Left ventricle myocardium inferior (tissue), 1 donor: Measurements from ENCODE around the gene YWHAE. TPM values are rescaled to one million over a fixed set of nuclear protein-coding genes. Genes with fewer than 3 reads are reported as not detected.
"Not testable (repeated sequence)": the region's sequence is repeated elsewhere in the genome, so short reads cannot be mapped to it uniquely, and the experiment has no call there.

Source experiments
- DNase-seq: peaks from one replicate; pipeline ENCODE4 v3.0.0-alpha.2; 2020
- H3K27ac ChIP-seq: fragments of 200-600 bp; replicated peaks from 2 replicates; pipeline ENCODE4 v1.8.0; 2021
- H3K27me3 ChIP-seq: fragments of 200-600 bp; 2 replicates; pipeline ENCODE4 v1.8.0; 2021; ENCODE audit warnings: low read depth
- H3K36me3 ChIP-seq: fragments of 200-600 bp; 2 replicates; pipeline ENCODE4 v1.8.0; 2021
- H3K4me1 ChIP-seq: fragments of 200-600 bp; 2 replicates; pipeline ENCODE4 v1.8.0; 2021
- H3K4me3 ChIP-seq: fragments of 200-600 bp; 2 replicates; pipeline ENCODE4 v1.8.0; 2021; ENCODE audit warnings: mild to moderate bottlenecking, moderate library complexity
- H3K9me3 ChIP-seq: fragments of 200-600 bp; replicated peaks from 2 replicates; pipeline ENCODE4 v1.8.0; 2021
- intact Hi-C: fragments of 100-400 bp; cut with micrococcal nuclease; formaldehyde crosslinking; loops from one replicate; pipeline ENCODE4 v1.11.0; 2022
- total RNA-seq: library from RNA; stranded (reverse); fragmentation: NEBNext Ultra II Directional; extraction: Animal tissue kit (Norgen Biotek cat#: 25700); gene quantifications from one replicate; pipeline ENCODE4 v1.2.1, GENCODE V29; 2021
- TF ChIP-seq, protein P1 (sequence below): fragments of 200-600 bp; IDR thresholded peaks from 2 replicates; pipeline ENCODE4 v1.8.0; 2021; ENCODE audit warnings: antibody characterized with exemption, mild to moderate bottlenecking, borderline replicate concordance
- donor health status: DM: no; HTN: yes; CAD: no; lungs with severe emphysema.

Gene YWHAE
- total RNA-seq, 1 donor from 2014 or later: 569 TPM

DNA sequence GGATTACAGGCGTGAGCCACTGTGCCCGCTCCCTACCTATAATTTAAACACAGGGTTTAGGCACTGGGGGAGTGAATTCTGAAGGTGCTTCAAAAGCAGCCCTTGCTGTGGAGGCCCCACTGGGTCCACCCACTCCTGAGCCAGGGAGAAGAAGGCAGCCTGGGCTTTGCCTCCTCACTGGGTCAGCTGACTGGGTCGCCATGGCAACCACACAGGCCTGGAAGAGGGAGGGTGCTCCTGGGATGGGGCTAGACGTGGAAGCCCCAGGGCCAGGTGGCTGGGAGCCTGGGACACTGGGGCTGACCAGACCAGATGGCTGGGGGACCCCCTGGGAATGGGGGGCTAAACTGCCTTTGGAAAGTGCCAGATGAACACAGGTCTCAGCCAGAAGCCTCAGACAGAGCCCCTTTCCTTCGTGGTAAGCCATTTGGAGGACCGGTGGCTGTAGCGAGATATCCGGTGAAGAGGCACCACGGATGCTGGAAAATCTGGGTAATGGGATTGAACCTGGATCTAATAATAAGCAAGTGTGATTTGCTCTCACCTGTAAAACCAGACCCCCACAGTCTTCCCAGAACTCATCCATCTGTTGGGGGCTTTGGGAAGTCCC, 87.7 kb downstream of the YWHAE start:
- DNase-seq: no peak
- Histone ChIP-seq H3K36me3 (no peaks in the 10 kb centered on the region), H3K4me1 (peaks cover 10% of the 10 kb centered on the region), H3K4me3 (no peak overlapping the region), H3K27ac (no peak overlapping the region), H3K9me3 (no peaks in the 10 kb centered on the region), H3K27me3 (peaks cover 28% of the 10 kb centered on the region)
- TF ChIP-seq, protein P1, sequence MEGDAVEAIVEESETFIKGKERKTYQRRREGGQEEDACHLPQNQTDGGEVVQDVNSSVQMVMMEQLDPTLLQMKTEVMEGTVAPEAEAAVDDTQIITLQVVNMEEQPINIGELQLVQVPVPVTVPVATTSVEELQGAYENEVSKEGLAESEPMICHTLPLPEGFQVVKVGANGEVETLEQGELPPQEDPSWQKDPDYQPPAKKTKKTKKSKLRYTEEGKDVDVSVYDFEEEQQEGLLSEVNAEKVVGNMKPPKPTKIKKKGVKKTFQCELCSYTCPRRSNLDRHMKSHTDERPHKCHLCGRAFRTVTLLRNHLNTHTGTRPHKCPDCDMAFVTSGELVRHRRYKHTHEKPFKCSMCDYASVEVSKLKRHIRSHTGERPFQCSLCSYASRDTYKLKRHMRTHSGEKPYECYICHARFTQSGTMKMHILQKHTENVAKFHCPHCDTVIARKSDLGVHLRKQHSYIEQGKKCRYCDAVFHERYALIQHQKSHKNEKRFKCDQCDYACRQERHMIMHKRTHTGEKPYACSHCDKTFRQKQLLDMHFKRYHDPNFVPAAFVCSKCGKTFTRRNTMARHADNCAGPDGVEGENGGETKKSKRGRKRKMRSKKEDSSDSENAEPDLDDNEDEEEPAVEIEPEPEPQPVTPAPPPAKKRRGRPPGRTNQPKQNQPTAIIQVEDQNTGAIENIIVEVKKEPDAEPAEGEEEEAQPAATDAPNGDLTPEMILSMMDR: no peak
- intact Hi-C loops: no loop called here

DNA sequence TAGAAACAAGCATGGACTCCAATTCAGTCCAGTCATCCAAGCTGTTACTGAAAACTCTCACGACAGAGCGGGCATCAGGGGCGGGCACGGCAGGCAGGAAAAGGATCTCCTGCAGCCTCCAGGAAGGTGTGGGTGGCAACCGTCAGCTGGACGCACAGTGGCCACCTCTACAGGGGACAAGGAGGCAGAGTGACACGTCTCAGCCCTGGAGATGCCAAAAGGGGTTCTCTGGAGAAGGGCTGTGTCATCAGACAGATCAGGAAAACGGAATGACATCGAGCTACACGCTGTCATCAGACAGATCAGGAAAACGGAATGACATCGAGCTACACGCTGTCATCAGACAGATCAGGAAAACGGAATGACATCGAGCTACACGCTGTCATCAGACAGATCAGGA, 92.2 kb downstream of the YWHAE start:
- H3K4me1 ChIP-seq, H3K36me3 ChIP-seq, H3K27ac ChIP-seq, H3K9me3 ChIP-seq, intact Hi-C loops, H3K4me3 ChIP-seq, DNase-seq: not testable (repeated sequence)
- H3K27me3 ChIP-seq: peaks cover 45% of the 10 kb centered on the region

DNA sequence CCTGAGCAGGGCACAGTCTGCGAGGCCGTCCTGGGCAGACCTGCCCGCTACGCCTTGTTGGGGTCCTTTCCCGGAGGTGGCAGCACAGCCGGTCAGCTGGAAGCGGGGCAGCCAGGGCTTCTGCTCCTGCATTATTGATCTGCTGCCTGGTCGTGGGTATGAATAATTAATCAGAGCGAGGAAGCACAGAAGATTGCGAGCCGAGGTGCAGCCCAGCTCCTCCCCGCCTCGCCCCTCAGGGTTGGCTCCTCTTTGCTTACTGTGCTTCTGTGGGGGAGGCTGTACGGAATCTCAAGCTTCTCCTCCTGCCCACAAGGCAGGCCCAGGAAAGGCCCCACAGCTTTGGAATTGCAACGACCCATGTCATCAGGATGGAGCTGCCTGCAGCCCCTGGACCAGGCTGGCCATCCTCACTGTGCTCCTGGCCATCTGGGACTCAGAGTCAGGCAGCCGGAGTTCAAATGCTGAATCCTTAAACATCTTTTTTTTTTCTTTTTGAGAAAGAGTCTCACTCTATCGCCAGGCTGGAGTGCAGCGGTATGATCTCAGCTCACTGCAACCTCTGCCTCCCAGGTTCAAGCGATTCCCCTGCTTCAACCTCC, 95.0 kb downstream of the YWHAE start:
- intact Hi-C loops: no loop called here
- Histone ChIP-seq H3K9me3 (no peaks in the 10 kb centered on the region), H3K4me3 (no peak overlapping the region), H3K27ac (no peak overlapping the region), H3K4me1 (no peaks in the 10 kb centered on the region), H3K36me3 (no peaks in the 10 kb centered on the region), H3K27me3 (peaks cover 66% of the 10 kb centered on the region)
- TF ChIP-seq, protein P1: no peak
- DNase-seq: no peak

DNA sequence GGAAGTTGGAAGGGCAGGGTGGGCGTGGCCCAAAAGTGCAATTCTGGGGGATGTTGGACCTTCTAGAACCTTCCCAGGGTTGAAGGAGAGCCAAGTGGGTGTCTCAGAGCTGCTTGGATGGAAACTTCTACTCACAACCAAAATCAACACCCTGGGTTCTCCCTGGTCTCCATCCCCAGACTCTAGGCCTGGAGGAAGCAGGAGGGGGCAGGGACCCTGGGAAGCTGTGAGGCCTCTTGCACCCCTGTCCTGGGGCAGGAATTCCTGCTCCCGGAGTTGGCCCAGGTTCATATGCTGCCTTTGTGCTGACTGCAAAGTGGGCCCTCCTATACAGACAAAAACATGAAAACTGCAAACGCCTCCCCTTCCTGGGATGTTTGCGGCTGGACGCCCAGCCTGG, 95.5 kb downstream of the YWHAE start:
- H3K4me1 ChIP-seq: no peaks in the 10 kb centered on the region
- intact Hi-C loops: no loop called here
- H3K27ac ChIP-seq: no peak overlapping the region
- H3K36me3 ChIP-seq: no peaks in the 10 kb centered on the region
- peaks cover 71% of the 10 kb centered on the region for H3K27me3 ChIP-seq
- no peaks in the 10 kb centered on the region for H3K9me3 ChIP-seq
- H3K4me3 ChIP-seq: no peak overlapping the region
- no peak for DNase-seq
- TF ChIP-seq, protein P1: no peak

DNA sequence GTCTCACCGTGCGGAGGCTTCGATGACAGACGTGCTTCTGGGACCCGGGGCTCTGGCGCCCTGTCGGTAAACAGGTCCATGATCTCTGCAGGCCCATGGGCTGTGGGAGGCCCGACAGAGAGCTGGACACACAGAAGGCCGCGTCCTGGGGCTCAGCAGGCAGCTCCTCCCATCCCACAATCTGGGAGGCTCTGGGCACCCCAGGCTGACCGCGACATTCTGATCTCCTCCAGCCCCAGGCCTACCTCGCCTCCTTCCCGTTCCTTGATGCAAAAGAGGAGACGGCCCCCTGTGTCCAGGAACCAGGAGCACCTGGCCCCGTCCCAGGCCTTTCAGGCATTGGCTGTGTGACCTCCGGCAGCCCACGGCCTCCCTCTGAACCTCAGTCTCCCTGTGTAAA, 97.3 kb downstream of the YWHAE start:
- intact Hi-C loops: no loop called here
- TF ChIP-seq, protein P1: no peak
- no peak for DNase-seq

DNA sequence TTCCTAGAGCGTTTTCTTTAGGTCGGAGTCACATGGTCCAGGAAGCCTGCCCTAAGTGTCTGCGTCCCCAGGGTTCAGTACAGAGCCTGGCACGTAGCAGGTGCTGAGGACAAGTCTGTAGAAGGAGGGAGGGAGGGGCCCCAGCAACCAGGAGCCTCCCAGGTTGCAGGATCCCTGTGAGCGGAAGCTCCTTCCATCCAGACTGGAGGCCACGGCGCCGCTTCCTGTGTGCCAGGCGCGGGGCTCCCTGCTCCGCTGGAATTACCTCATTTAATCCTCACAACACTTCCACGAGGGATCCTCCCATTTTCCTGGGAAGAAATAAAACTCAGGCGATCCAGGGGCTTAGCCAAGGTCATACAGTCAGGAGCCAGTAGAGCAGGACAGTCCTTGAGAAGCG, 98.5 kb downstream of the YWHAE start:
- DNase-seq: no peak
- Histone ChIP-seq H3K9me3 (no peaks in the 10 kb centered on the region), H3K36me3 (no peaks in the 10 kb centered on the region), H3K4me3 (no peak overlapping the region), H3K4me1 (peaks cover 5% of the 10 kb centered on the region), H3K27ac (no peak overlapping the region), H3K27me3 (peaks cover 91% of the 10 kb centered on the region)
- intact Hi-C loops: no loop called here
- TF ChIP-seq, protein P1: no peak

More for the DNA sequence above, 97.3 kb downstream of the YWHAE start:
- Histone ChIP-seq H3K27ac (no peak overlapping the region), H3K27me3 (peaks cover 89% of the 10 kb centered on the region), H3K36me3 (no peaks in the 10 kb centered on the region), H3K9me3 (no peaks in the 10 kb centered on the region), H3K4me3 (no peak overlapping the region), H3K4me1 (peaks cover 5% of the 10 kb centered on the region)
